ENCODE results near the gene MORN2. TPM values are rescaled to one million over a fixed set of nuclear protein-coding genes. Genes with fewer than 3 reads are reported as not detected.

MORN2 gene
- total RNA-seq, 4 donors from 2014 or later: 39.0 to 54.6 (median 47.3) TPM

GRCh38 chr2:38875227-38875575 lies 575 bp upstream of the MORN2 start:
- Histone ChIP-seq H3K9me3 (no peaks in the 10 kb centered on the region), H3K4me1 (peaks cover 0 to 5% of the 10 kb centered on the region in 2 donors), H3K27ac (peak overlapping the region in 1 of 3 donors; percentile 13), H3K27me3 (no peaks in the 10 kb centered on the region), H3K36me3 (no peaks in the 10 kb centered on the region), H3K4me3 (replicated peaks in 1 of 3) (peak overlapping the region; percentile 69 to 76 (median 71))
- 1 to 2% methylated on average over 9 of the region's 10 CpGs for WGBS, 2 donors
- intact Hi-C loops (cut with DNase I): no loop called here
- no peak for DNase-seq
- TF ChIP-seq POLR2A (IDR thresholded peaks at IDR 0.05): no peak
- TF ChIP-seq CTCF (IDR thresholded peaks at IDR 0.05): no peak

- peak in 1 of 2 donors; percentile 3 for DNase-seq
- Histone ChIP-seq H3K9me3 (no peaks in the 10 kb centered on the region), H3K36me3 (no peaks in the 10 kb centered on the region), H3K27ac (no peak overlapping the region), H3K27me3 (no peaks in the 10 kb centered on the region), H3K4me3 (replicated peaks in 1 of 3) (peak overlapping the region; percentile 69 to 76 (median 71)), H3K4me1 (peaks cover 0 to 5% of the 10 kb centered on the region in 2 donors)
- TF ChIP-seq POLR2A (IDR thresholded peaks at IDR 0.05): no peak
- no peak for TF ChIP-seq CTCF (IDR thresholded peaks at IDR 0.05)
- intact Hi-C loops (cut with DNase I): no loop called here
- WGBS, 2 donors: 12 to 21% methylated on average over 10 of the region's 10 CpGs
Measured at GRCh38 chr2:38876407-38876806, 631 bp downstream of the MORN2 start.

- Histone ChIP-seq H3K27ac (no peak overlapping the region), H3K4me3 (replicated peaks in 1 of 3) (no peak overlapping the region), H3K27me3 (no peaks in the 10 kb centered on the region), H3K36me3 (no peaks in the 10 kb centered on the region), H3K9me3 (no peaks in the 10 kb centered on the region), H3K4me1 (no peaks in the 10 kb centered on the region)
- DNase-seq: no peak
- intact Hi-C loops (cut with DNase I): no loop called here
- no peak for TF ChIP-seq CTCF (IDR thresholded peaks at IDR 0.05)
- no peak for TF ChIP-seq POLR2A (IDR thresholded peaks at IDR 0.05)
Measured at GRCh38 chr2:38886063-38886462, 10.3 kb downstream of the MORN2 start.

GRCh38 chr2:38887347-38887746 lies 11.6 kb downstream of the MORN2 start:
- Histone ChIP-seq H3K36me3 (no peaks in the 10 kb centered on the region), H3K4me3 (replicated peaks in 1 of 3) (no peak overlapping the region), H3K4me1 (no peaks in the 10 kb centered on the region), H3K27ac (no peak overlapping the region), H3K9me3 (no peaks in the 10 kb centered on the region), H3K27me3 (no peaks in the 10 kb centered on the region)
- no peak for TF ChIP-seq CTCF (IDR thresholded peaks at IDR 0.05)
- 92 to 96% methylated on average over 4 of the region's 4 CpGs for WGBS, 2 donors
- intact Hi-C loops (cut with DNase I): no loop called here
- DNase-seq: no peak

- H3K9me3 ChIP-seq: no peaks in the 10 kb centered on the region
- intact Hi-C loops (cut with DNase I): no loop called here
- no peaks in the 10 kb centered on the region for H3K4me1 ChIP-seq
- no peak overlapping the region for H3K27ac ChIP-seq
- DNase-seq: no peak
- H3K4me3 ChIP-seq (replicated peaks in 1 of 3): no peak overlapping the region
- no peak for TF ChIP-seq POLR2A (IDR thresholded peaks at IDR 0.05)
- TF ChIP-seq CTCF (IDR thresholded peaks at IDR 0.05): no peak
- H3K36me3 ChIP-seq: no peaks in the 10 kb centered on the region
- WGBS, 2 donors: 95 to 96% methylated on average over 1 of the region's 1 CpG
- H3K27me3 ChIP-seq: no peaks in the 10 kb centered on the region
Measured at GRCh38 chr2:38887902-38888554, 12.3 kb downstream of the MORN2 start.
